HG03354 (cell line): Measurements from ENCODE around the gene CREBZF.
"Not testable (repeated sequence)": the region's sequence is repeated elsewhere in the genome, so short reads cannot be mapped to it uniquely, and the experiment has no call there.

Experiments
- ATAC-seq: cut with Tn5 transposase; IDR thresholded peaks from one replicate; pipeline ENCODE4 v1.9.1; 2021; ENCODE audit warnings: mild to moderate bottlenecking; ENCODE audit not compliant: unreplicated experiment, poor library complexity, severe bottlenecking

The CREBZF gene

DNA sequence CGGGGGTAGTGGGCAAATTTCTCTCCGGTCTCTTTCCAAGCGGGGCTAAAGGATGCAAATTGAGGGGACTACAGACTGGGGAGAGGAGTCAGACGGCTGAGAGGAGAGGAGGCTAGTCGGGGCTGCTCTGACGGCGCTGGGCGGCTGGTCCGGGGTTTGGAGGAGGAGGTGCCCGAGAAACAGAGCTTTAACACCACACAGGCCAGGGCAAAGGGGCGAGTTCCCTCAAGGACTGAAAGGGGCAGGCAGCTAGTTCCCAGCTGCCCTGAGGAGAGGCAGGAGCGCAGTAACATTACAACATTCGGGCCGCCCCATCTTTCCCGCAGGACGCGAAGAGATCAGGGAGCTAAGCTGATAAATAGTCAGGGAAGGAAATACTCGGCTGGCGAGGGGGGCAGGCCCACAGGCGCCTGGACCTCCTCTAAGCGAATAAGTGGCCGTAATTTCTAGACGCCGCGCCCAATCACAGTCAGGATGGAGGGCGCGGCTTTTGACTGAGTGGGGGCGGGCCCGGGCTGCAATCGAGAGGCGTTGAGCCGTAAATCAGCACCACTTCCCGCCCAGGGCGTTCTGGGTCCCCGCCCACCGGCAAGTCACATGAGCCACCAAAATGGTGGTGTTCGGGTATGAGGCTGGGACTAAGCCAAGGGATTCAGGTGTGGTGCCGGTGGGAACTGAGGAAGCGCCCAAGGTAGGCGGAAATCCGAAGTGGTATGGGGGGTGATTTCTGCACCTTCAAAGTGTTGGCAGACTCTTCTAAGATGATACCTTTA, 36.7 kb downstream of the CREBZF start, which contains the start of gene TMEM126B:
TMEM126B (plus strand) TSS at position 596 of the 773 bp plus-strand sequence; CDS start at position 611, 15 bp downstream.
- ATAC-seq: peak; percentile 99

DNA sequence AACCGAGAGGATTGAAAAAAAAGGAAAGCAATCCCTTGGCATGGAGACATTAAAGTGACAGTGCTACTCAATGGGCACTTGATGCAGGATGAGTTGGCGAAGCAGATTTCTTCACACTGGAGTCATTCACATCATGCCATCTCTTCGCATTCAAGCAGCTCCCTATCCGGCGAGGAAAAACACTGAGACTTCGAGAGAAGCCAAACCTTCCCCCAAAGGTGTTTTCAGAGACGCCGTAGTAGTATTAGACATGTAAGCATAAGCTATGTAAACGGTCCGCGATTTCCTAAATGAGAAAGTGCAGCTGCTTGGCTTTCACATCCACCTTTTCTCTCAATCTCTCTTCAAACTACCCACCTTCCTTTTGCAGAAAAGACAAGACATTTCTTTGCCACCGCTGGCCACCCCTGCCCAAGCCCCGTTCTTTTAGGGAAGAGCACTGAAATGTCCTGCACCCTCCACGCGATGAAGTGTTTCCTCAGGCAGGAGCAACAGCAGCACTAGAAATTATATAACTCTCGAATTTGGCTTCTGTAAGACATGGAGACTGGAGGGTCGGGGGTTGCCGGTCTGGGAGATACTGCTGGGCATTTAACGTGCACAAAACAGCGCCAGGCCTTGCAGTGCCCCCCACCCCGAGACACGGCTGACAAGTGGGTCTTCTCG, 37.5 kb downstream of the CREBZF start, which contains the start of gene DLG2:
DLG2 (minus strand) TSS at position 13 of the 666 bp plus-strand sequence.
- peak; percentile 2 for ATAC-seq

DNA sequence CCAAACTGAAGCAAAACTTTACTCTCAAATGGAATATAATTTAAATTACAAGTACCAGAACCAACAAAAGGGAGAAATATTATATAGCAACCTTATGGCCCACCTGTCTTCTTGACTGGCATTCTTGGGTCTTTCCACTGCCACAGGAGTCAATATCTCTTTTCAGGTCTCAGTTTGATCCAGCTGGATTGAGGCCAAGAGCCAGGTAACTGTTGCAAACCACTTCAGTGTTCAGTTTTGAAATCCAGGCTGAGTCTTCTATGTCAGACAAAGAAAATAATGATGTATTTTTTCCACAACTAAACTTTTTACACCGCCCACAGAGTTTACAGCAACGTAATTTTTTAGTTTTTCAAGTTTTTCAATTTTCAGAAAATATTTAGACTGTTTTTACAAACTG, 38.4 kb downstream of the CREBZF start:
- ATAC-seq: no peak

DNA sequence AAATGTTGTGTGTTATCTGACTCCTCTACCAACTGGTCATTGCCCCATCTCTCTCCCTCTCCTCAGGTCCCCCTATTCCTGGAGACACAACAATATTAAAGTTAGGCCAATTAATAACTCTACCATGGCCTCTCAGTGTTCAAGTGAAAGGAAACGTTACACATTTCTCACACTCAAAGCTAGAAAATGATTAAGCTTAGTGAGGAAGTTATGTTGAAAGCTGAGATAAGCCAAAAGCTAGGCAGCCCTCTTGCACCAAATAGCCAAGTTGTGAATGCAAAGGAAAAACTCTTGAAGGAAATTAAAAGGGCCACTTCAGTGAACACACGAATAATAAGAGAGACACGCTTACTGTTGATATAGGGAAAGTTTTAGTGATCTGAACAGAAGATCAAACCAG, 44.7 kb downstream of the CREBZF start:
- ATAC-seq: peak; percentile 46

DNA sequence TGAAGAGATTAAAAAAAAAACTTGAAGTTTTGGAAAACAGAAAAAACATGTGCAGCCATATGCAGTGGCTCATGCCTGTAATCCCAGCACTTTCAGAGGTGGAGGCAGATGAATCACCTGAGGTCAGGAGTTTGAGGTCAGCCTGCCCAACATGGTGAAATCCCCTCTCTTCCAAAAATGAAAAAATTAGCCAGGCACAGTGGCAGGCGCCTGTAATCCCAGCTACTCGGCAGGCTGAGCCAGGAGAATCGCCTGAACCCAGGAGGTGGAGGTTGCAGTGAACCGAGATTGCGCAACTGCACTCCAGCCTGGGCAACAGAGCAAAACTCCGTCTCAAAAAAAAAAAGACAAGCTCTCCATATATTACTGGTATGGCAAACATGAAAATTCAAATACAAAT, 45.4 kb downstream of the CREBZF start:
- ATAC-seq: no peak

DNA sequence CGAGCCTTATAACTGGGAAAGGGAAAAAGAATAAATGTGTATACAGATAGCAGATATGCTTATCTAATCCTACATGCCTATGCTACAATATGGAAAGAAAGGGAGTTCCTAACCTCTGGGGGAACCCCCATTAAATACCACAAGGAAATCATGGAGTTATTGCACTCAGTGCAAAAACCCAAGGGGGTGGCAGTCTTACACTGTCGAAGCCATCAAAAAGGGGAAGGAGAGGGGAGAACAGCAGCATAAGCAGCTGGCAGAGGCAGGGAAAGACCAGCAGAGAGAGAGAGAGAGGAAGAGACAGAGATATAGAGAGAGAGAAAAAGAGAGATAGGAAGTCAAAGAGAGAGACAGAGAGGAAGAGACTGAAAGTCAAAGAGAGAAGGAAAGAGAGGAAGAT, 53.3 kb downstream of the CREBZF start:
- ATAC-seq: not testable (repeated sequence)
